Activated T-cell treated with anti-CD3 and anti-CD28 coated beads for 1 hour (primary cell): Measurements from ENCODE around the gene UPK1A.
A peak's percentile ranks its signal among the peaks of the same experiment; 100 is the strongest.

Experiments
- DNase-seq: peaks from one replicate; pipeline ENCODE4 v3.0.0-alpha.2; 2020; ENCODE audit warnings: low read depth

UPK1A gene

GRCh38 chr19:35693422-35693821 is 27.1 kb downstream of the UPK1A start:
- DNase-seq: no peak

DNA sequence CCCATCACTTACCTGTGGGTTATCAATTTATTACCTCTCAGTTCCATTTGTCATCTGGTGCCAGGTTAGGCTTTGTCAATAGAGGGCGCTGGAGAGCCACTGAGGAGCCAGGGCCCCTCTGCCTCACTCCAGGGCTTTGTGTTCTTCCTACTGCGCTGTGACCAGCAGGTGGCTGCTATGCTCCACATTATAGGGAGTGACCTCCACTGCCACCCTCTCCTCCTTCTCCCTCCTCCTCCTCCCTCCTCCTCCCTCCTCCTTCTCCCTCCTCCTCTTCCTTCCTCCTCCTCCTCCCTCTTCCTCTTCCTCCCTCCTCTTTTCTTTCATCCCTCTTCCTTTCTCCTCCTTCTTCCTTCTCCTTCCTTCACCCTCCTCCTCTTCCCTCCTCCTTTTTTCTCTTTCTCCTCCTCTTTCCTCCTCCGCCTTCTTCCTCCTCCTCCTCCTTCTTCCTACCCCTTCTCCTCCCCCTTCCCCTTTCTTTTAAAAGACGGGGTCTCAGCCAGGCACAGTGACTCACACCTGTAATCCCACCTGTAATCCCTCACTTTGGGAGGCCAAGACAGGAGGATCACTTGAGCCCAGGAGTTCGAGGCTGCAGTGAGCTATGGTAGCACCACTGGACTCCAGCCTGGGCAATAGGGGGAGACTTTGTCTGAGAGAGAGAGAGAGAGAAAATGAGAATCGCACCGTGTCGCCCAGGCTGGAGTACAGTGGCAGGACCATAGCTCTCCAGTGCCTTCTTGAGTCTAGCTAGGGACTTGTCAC is 27.7 kb downstream of the UPK1A start:
- peak; percentile 82 for DNase-seq

- no peak for DNase-seq
These were observed 29.6 kb downstream of the UPK1A start for GRCh38 chr19:35695895-35696422.

DNA sequence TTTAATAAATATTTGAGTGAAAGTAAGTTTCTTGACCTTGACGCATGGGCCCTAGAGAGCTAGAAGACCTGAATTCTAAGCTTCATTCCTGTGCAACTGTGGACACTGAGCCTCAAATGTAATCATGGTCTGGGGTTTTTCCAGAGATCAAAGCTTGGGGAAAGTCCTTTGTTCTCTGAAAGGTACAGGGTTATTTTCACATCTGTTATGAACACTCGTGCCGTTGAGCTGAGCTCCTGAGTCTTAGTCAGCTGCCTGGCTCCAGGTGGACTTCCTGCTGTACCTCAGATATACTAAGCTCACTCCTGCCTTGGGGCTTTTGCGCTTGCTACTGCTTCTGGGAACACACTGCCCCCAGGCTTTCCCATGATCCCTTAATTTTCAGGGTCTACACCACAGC is 30.5 kb downstream of the UPK1A start:
- DNase-seq: no peak

DNA sequence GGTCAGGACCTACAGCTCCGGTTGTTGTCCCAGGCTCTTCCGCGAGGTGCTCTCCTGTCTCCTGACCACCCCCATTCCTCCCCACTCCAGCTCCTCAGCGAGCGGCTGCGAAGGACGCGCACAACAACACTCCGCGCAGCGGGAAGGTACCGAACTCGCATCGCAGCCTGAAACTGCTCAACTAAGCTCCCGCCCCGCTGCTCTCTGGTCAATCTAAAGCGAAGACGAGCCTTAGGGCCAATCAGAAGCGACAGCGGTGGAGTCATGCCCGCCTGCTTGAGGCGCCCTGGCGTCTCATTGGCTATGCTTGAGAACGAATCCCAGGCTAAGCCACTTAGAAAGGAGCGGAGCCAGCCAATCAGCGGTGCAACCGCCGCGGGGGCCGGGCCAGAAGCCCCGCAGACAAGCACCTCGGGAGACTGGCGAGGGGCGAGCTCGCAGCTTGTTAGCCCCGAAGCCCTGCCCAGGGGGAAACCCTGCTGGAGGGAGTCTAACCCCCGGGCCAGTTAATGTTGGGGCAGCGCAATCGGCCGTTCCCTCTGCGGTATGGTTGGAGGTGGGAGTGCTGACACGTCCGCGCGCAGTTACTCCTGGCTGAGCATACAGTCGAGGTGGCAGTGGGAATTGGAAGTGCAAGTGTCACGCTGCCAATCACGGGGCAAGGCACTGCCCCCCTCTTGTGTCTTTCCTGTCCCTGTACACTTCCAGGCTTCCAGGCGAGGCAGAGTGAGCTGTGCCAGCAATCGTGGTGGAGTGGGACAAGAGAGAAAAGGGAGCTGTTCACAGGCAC is 36.1 kb downstream of the UPK1A start:
- DNase-seq: peak; percentile 80

GRCh38 chr19:35703343-35703742 is 37.0 kb downstream of the UPK1A start:
- no peak for DNase-seq

DNA sequence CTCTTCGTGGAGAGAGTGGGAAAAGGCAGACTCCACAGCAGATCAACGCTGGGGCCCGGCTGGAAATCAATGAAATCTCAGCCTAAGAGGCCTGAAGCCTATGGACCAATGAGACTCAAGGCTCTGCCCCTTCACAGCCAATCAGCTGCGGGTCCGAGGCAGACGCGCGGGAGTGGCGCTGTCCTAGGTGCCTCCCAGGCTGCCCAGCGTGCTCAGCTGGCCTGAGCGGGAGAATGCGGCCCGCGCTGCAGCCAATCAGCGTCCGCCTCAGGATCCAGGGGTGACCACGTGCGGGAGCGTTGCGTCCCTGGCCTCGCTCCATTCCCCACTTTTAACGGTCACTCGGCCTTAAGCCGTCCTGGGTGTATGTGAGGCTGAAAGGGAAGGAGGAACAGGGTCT is 37.9 kb downstream of the UPK1A start, which contains the start of gene ZBTB32:
Gene ZBTB32, plus strand, starts transcription at position 341 of the 400 bp plus-strand sequence. CDS start 10,069 bp downstream, outside the sequence.
- DNase-seq: no peak

DNA sequence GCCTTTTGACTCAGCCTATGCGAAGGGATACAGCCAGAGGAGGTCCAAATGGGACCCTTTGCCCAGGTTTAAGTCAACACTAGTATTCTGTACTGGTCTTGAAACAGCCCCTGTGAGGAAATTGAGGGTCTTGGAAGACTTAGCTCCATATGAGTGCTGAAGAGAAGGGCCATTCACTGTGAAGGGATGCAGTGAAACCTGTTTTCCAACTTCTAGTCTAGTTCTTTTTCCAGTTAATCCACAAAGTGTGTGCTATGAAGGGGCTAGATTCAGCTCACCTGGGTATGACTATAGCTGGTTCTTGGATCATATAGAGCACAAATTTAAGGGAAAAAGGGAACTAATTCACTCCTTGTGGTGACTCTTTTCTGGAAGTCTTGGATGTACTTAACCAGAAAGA is 42.1 kb downstream of the UPK1A start:
- no peak for DNase-seq

GRCh38 chr19:35710784-35711723 is 44.7 kb downstream of the UPK1A start:
- DNase-seq: no peak

DNA sequence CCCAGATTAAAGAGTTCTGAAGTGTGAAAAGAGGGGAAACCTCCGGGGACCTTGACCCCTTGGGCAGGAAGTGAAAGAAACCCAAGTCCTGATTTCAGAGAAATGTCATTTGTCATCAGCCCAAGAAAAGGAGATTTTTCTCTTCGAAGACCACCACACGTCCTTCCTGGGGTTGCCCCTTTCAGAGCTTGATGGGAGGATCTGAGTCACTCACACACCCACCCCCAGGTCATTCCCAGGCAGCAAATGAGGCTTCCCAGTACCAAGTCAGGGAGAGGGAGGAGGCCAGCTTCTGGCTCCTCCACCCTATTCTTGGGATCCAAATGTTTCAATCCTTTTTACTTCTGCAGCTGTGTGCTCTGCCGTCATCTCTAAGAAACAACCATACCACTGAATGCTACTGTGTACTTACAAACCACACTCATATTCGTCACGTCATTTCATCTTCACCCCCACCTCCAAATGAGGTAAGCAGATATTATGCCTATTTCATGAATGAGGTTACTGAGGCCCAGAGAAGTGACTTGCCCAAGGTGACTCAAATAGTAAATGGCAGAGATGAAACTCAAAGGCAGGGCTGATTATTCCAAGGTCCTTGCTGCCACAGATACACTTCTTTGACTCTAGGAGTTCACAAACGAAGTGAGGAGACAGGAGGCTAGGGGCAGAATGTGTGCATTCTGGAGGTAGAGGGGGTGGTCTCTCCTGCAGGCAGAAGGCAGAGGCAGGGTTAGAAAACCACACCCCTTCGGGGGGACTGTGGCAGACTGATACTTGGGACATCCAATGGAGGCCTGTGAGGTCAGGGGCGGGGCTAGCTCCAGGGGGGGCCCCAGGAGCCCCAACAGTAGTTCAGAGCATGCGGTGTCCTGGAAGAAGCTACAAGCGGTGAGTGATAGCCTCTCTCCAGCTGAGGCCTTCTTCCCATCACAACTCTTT is 46.5 kb downstream of the UPK1A start:
- DNase-seq: no peak

GRCh38 chr19:35713506-35713850 is 47.2 kb downstream of the UPK1A start:
- no peak for DNase-seq

GRCh38 chr19:35713904-35714495 is 47.7 kb downstream of the UPK1A start:
- DNase-seq: no peak

DNA sequence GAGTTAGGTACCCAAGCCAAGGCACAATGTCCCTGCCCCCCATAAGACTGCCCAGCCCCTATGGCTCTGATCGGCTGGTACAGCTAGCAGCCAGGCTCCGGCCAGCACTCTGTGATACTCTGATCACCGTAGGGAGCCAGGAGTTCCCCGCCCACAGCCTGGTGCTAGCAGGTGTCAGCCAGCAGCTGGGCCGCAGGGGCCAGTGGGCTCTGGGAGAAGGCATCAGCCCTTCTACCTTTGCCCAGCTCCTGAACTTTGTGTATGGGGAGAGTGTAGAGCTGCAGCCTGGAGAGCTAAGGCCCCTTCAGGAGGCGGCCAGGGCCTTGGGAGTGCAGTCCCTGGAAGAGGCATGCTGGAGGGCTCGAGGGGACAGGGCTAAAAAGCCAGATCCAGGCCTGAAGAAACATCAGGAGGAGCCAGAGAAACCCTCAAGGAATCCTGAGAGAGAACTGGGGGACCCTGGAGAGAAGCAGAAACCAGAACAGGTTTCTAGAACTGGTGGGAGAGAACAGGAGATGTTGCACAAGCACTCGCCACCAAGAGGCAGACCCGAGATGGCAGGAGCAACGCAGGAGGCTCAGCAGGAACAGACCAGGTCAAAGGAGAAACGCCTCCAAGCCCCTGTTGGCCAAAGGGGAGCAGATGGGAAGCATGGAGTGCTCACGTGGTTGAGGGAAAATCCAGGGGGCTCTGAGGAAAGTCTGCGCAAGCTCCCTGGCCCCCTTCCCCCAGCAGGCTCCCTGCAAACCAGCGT is 48.5 kb downstream of the UPK1A start:
- no peak for DNase-seq

- no peak for DNase-seq
These were observed 49.1 kb downstream of the UPK1A start for GRCh38 chr19:35715355-35715809.

DNA sequence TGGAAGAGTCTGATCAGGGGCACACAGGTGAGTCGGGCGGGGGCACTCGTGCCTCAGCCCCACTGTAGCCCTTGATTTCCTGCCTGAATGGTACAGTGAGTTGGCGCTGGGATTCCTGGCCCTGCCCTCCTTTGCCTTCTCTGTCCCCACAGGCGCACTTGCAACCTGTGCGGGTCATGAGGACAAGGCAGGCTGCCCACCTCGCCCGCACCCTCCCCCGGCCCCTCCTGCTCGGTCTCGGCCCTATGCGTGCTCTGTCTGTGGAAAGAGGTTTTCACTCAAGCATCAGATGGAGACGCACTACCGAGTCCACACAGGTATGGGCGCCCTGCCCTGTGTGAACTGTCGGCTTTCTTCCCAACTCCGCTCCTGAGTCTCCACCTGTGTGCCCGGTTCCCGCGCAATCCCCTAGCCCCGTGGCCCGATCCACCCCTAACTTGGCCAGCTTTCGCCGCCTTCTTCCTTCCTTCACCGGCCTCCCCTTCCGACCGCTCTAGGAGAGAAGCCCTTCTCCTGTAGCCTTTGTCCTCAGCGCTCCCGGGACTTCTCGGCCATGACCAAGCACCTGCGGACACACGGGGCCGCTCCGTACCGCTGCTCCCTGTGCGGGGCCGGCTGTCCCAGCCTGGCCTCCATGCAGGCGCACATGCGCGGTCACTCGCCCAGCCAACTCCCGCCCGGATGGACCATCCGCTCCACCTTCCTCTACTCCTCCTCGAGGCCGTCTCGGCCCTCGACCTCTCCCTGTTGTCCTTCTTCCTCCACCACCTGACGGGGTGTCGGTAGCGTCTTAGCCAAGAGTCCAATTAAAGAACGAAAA is 49.9 kb downstream of the UPK1A start:
- no peak for DNase-seq

DNA sequence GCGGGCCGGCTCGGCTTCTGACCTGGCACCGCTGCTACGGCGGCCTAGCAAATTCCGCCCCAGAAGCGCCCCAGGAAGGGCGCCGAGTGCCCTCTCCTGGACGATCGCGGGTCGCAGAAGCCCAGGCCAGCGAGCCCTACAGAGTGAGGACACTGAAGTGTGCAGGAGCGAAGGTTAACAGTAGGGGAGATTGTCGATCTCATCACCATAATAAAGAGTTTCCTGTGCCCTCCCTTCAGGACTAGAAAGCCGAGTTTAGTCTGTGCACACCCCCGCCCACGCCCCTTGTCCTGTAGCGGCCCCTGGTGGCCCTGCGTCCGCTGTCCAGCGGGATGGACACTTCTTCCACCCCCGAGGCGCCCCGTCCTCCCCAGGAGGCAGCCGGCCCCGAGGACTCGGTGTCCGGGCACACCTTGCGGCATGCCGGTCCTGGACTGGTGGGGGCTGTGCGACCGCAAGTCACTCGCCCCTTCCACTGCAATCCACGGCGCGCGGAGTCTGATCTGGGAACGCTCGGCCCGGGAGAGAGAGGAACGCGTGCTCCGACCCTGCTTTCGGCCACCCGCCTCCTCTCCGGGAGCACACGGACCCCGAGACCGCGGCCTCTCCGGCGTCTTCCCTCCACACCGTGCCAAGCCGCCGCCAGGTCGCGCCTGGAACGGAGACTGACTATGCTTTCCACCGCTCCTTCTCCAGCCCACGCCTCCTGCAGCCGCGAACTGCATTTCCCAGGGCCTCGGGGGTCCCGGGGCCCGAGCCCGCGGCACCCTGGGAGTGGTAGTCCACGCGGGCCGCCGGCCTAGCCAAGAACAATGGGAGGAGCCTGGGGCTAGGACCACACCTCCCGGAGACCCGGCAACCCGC is 50.7 kb downstream of the UPK1A start:
- peak; percentile 93 for DNase-seq

GRCh38 chr19:35717665-35718344 is 51.5 kb downstream of the UPK1A start, which contains the start of gene KMT2B:
KMT2B (plus strand) TSS chr19:35718003; CDS start chr19:35718019, 16 bp downstream.
- no peak for DNase-seq
